ENCODE measurements around the gene TM2D3. TPM values are rescaled to one million over a fixed set of nuclear protein-coding genes. Genes with fewer than 3 reads are reported as not detected.

TM2D3 gene
- total and polyA plus RNA-seq, 2 experiments from 2014 or later, result 26.2 to 36.6 TPM

Small RNA genes within 50 kb of the gene (small RNA-seq; reads per million reads assigned to genes)
- gene RNU6-807P (ENCODE audit: low replicate concordance), result not detected

Other genes starting within 250 kb of the TM2D3 start
- gene PCSK6, start 162.7 kb downstream of the TM2D3 start, total RNA-seq (2014; rRNA removed; shearing (Covaris generic)), result 6.7 and 7.8 TPM in 2 replicates
- gene PCSK6, start 162.7 kb downstream of the TM2D3 start, polyA plus RNA-seq (2016; fragmentation: Nextera tagmentation; extraction: Ambion mirVana), result 1.7 and 2.4 TPM in 2 replicates
- 15.4 and 16.5 TPM in 2 replicates for gene TARS3, start 72.1 kb upstream of the TM2D3 start, total RNA-seq (2014; rRNA removed; shearing (Covaris generic))
- gene TARS3, start 72.1 kb upstream of the TM2D3 start, polyA plus RNA-seq (2016; fragmentation: Nextera tagmentation; extraction: Ambion mirVana), result 12.7 and 13.0 TPM in 2 replicates
- gene OR4F6, start 151.1 kb upstream of the TM2D3 start, total RNA-seq (2014; rRNA removed; shearing (Covaris generic)), result not detected in 2 replicates
- gene OR4F6, start 151.1 kb upstream of the TM2D3 start, polyA plus RNA-seq (2016; fragmentation: Nextera tagmentation; extraction: Ambion mirVana), result not detected in 2 replicates
- gene OR4F15, start 159.8 kb upstream of the TM2D3 start, total RNA-seq (2014; rRNA removed; shearing (Covaris generic)), result not detected in 2 replicates
- gene OR4F15, start 159.8 kb upstream of the TM2D3 start, polyA plus RNA-seq (2016; fragmentation: Nextera tagmentation; extraction: Ambion mirVana), result not detected in 2 replicates

Data from GM23338 (cell line).